CD4-positive, alpha-beta T cell (primary cell): Measurements from ENCODE around the gene ZNF280B. TPM values are rescaled to one million over a fixed set of nuclear protein-coding genes. Genes with fewer than 3 reads are reported as not detected.

Experiments used
- ATAC-seq: fragments of 200-7000 bp; cut with Tn5 transposase; one replicate; pipeline ENCODE4 v1.10.0; 2022; ENCODE audit warnings: mild to moderate bottlenecking; ENCODE audit not compliant: poor library complexity
- CTCF ChIA-PET: fragments of 350-600 bp; sonication (Branson Sonifier 250); formaldehyde crosslinking; loops from one replicate; lab custom pipeline; 2021; ENCODE audit warnings: antibody characterized with exemption, inconsistent platforms; lab: Charles Lee
- POLR2A ChIA-PET: fragments of 350-600 bp; sonication (Branson Sonifier 250); formaldehyde crosslinking; loops from one replicate; lab custom pipeline; 2021; ENCODE audit warnings: antibody characterized with exemption, inconsistent platforms; lab: Charles Lee
- DNase-seq, 14 experiments: peaks; one replicate each; pipeline ENCODE4 v3.0.0-alpha.2; 2013 to 2020; ENCODE audit warnings: mixed read lengths in 2 of 14
- H3K27ac ChIP-seq, 2 donors: one replicate each; pipeline versions ENCODE4 v1.5.1 to v1.7.0; 2013; ENCODE audit warnings: low read length in 2 of 2, low read depth in 1 of 2, mild to moderate bottlenecking in 1 of 2
- H3K27me3 ChIP-seq, 2 experiments: 1 replicate in 1 of 2; 2 replicates in 1 of 2; pipeline versions ENCODE4 v1.6.1 to v1.7.0; 2013; ENCODE audit warnings: low read length in 2 of 2, control low read depth in 1 of 2, mild to moderate bottlenecking in 1 of 2, moderate library complexity in 1 of 2; ENCODE audit not compliant: insufficient read depth in 2 of 2, control insufficient read depth in 1 of 2
- H3K36me3 ChIP-seq: one replicate; pipeline ENCODE4 v1.6.1; 2013; ENCODE audit warnings: low read length, control low read depth; ENCODE audit not compliant: insufficient read depth
- H3K4me1 ChIP-seq: one replicate; pipeline ENCODE4 v1.6.1; 2013; ENCODE audit warnings: low read length, control low read depth; ENCODE audit not compliant: insufficient read depth
- H3K4me3 ChIP-seq: one replicate; pipeline ENCODE4 v1.5.1; 2013; ENCODE audit warnings: mild to moderate bottlenecking, low read length, moderate library complexity
- H3K9me3 ChIP-seq, 2 experiments: 1 replicate in 1 of 2; 2 replicates in 1 of 2; pipeline versions ENCODE4 v1.6.1 to v1.7.0; 2013; ENCODE audit warnings: low read length in 2 of 2, mild to moderate bottlenecking in 2 of 2, control low read depth in 1 of 2, moderate library complexity in 1 of 2; ENCODE audit not compliant: control insufficient read depth in 1 of 2, insufficient read depth in 1 of 2
- H3K27ac Mint-ChIP-seq: one replicate; pipeline ENCODE4 v1.8.0; 2020; ENCODE audit warnings: mixed read lengths
- H3K27me3 Mint-ChIP-seq: one replicate; pipeline ENCODE4 v1.8.0; 2021; ENCODE audit warnings: mixed read lengths
- H3K36me3 Mint-ChIP-seq: one replicate; pipeline ENCODE4 v1.8.0; 2021; ENCODE audit warnings: low read depth, mixed read lengths
- H3K4me1 Mint-ChIP-seq: one replicate; pipeline ENCODE4 v1.8.0; 2021; ENCODE audit warnings: low read depth, mixed read lengths
- H3K4me3 Mint-ChIP-seq: one replicate; pipeline ENCODE4 v1.8.0; 2020; ENCODE audit warnings: mild to moderate bottlenecking, mixed read lengths
- H3K9me3 Mint-ChIP-seq: one replicate; pipeline ENCODE4 v1.8.0; 2020; ENCODE audit warnings: mixed read lengths
- intact Hi-C, 2 experiments: fragments of 100-400 bp; cut with DNase I in 1 of 2; cut with micrococcal nuclease in 1 of 2; formaldehyde crosslinking; loops; one replicate each; pipeline versions ENCODE4 v1.15.1 to v1.9.0; 2023 to 2025; cut with DNase I, micrococcal nuclease
- total RNA-seq, 174 experiments: library from RNA in 2 of 174; stranded (reverse) in 2 of 174; gene quantifications; one replicate each; pipeline ENCODE4 v1.2.3 and lab custom pipeline; 2021 to 2026
- TF ChIP-seq, protein P1 (sequence below): fragments of 200-600 bp; IDR thresholded peaks from one replicate; pipeline ENCODE4 v1.8.0; 2022; ENCODE audit warnings: antibody characterized with exemption, mild to moderate bottlenecking

The ZNF280B gene
- total RNA-seq, 2 experiments from 2014 or later = 1.0 to 1.2 TPM

DNA sequence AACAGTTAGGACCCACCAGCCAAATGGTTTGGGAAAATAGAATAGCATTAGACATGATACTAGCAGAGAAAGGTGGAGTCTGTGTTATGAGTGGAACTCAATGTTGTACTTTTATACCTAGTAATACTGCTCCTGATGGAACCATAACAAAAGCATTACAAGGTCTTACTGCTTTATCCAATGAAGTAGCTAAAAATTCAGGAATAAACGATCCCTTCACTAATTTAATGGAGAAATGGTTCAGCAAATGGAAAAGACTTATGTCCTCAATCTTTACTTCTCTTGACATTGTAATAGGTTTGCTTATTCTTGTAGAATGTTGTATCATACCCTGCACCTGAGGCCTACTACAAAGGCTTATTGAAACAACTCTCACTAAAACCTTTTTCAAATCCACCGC, 50.2 kb downstream of the ZNF280B start:
- no peaks in the 10 kb centered on the region for H3K36me3 ChIP-seq
- H3K27ac ChIP-seq = no peak overlapping the region
- no peak overlapping the region for H3K4me3 ChIP-seq
- POLR2A ChIA-PET = no interaction called here
- ATAC-seq (no peak), DNase-seq (no peak)
- TF ChIP-seq, protein P1, sequence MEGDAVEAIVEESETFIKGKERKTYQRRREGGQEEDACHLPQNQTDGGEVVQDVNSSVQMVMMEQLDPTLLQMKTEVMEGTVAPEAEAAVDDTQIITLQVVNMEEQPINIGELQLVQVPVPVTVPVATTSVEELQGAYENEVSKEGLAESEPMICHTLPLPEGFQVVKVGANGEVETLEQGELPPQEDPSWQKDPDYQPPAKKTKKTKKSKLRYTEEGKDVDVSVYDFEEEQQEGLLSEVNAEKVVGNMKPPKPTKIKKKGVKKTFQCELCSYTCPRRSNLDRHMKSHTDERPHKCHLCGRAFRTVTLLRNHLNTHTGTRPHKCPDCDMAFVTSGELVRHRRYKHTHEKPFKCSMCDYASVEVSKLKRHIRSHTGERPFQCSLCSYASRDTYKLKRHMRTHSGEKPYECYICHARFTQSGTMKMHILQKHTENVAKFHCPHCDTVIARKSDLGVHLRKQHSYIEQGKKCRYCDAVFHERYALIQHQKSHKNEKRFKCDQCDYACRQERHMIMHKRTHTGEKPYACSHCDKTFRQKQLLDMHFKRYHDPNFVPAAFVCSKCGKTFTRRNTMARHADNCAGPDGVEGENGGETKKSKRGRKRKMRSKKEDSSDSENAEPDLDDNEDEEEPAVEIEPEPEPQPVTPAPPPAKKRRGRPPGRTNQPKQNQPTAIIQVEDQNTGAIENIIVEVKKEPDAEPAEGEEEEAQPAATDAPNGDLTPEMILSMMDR = no peak
- H3K4me1 ChIP-seq = no peaks in the 10 kb centered on the region
- Mint-ChIP-seq H3K36me3 (peaks cover 4% of the 10 kb centered on the region), H3K9me3 (peaks cover 4% of the 10 kb centered on the region), H3K4me1 (no peaks in the 10 kb centered on the region), H3K27me3 (peaks cover 61% of the 10 kb centered on the region), H3K4me3 (no peak overlapping the region), H3K27ac (no peak overlapping the region)
- CTCF ChIA-PET = interaction anchor here (0.6 to 1.4 kb wide), 2 partner anchors 26 to 36 kb away, joined by 3 read pairs; no protein-coding TSS in a partner anchor
- peaks cover 14 to 33% of the 10 kb centered on the region in 2 experiments for H3K9me3 ChIP-seq
- intact Hi-C loops = no loop called here
- H3K27me3 ChIP-seq = peaks cover 16 to 17% of the 10 kb centered on the region in 2 experiments

DNA sequence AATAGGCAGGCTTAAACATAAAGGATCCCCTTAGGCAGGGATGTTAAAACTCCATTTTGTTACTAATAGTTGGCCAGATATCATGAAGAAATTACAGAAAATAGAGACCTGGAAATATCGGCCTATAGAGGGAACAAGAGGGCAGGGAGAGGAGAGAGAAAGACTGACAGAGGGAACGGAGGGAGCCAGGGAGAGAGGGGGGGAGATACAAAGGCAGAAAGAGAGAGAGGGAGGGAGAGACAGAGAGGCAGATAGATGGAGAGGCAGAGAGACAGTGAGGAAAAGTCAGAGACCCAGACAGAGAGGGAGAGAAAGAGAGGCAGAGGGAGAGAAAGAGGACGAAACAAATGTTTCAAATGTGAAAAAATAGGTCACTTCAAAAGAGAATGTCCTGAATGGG, 53.5 kb downstream of the ZNF280B start:
- H3K4me1 ChIP-seq = no peaks in the 10 kb centered on the region
- Mint-ChIP-seq H3K4me3 (no peak overlapping the region), H3K9me3 (peaks cover 10% of the 10 kb centered on the region), H3K27ac (no peak overlapping the region), H3K4me1 (no peaks in the 10 kb centered on the region), H3K27me3 (peaks cover 61% of the 10 kb centered on the region), H3K36me3 (no peaks in the 10 kb centered on the region)
- no peak overlapping the region for H3K27ac ChIP-seq
- intact Hi-C loops = no loop called here
- TF ChIP-seq, protein P1 = no peak
- H3K9me3 ChIP-seq = peaks cover 11 to 44% of the 10 kb centered on the region in 2 experiments
- no peak for DNase-seq
- peaks cover 11 to 12% of the 10 kb centered on the region in 2 experiments for H3K27me3 ChIP-seq
- CTCF ChIA-PET = no interaction called here
- POLR2A ChIA-PET = no interaction called here
- ATAC-seq = no peak
- H3K36me3 ChIP-seq = no peaks in the 10 kb centered on the region
- no peak overlapping the region for H3K4me3 ChIP-seq

DNA sequence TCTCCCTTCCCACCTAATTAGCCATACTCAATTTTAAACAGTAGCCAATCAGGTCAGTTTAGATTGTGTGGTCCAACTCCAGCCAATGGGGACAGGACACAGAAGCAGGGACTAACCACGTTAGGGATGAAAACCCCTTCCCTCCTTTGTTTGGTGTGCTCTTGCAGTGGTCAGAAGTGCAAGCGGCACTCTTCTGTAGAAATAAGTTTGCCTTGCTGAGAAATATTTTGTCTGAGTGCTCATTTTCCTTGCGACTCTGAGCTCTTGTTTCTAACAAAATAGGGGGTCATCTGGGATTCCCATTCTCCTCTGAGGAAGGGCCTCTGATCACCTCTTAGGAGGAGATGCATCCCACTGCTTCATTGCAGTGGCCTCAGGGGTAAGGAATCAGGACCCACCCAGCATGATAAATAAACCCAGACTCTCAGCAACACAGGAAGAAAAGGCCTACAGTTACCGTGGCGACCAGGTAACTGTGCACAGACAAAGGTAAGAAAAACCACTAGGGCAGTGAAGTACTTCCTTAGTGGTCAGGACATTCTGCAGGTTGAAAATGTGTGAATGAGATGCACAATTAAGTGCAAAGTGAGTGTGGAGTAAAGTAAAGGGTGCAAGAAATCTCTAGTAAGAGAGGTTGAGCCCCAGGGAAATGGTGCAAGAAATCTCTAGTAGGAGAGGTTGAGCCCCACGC, 55.4 kb downstream of the ZNF280B start:
- Mint-ChIP-seq H3K36me3 (no peaks in the 10 kb centered on the region), H3K4me3 (no peak overlapping the region), H3K9me3 (peaks cover 7% of the 10 kb centered on the region), H3K27ac (no peak overlapping the region), H3K27me3 (peaks cover 65% of the 10 kb centered on the region), H3K4me1 (no peaks in the 10 kb centered on the region)
- POLR2A ChIA-PET = no interaction called here
- H3K27me3 ChIP-seq = peaks cover 12 to 16% of the 10 kb centered on the region in 2 experiments
- CTCF ChIA-PET = no interaction called here
- intact Hi-C loops = no loop called here
- TF ChIP-seq, protein P1 = no peak
- H3K4me3 ChIP-seq = no peak overlapping the region
- DNase-seq = no peak
- peaks cover 0 to 26% of the 10 kb centered on the region in 2 experiments for H3K9me3 ChIP-seq
- no peaks in the 10 kb centered on the region for H3K4me1 ChIP-seq
- H3K27ac ChIP-seq = no peak overlapping the region
- ATAC-seq = no peak
- H3K36me3 ChIP-seq = no peaks in the 10 kb centered on the region
